Measurements from ENCODE around the gene CSMD2.

The CSMD2 gene

DNA sequence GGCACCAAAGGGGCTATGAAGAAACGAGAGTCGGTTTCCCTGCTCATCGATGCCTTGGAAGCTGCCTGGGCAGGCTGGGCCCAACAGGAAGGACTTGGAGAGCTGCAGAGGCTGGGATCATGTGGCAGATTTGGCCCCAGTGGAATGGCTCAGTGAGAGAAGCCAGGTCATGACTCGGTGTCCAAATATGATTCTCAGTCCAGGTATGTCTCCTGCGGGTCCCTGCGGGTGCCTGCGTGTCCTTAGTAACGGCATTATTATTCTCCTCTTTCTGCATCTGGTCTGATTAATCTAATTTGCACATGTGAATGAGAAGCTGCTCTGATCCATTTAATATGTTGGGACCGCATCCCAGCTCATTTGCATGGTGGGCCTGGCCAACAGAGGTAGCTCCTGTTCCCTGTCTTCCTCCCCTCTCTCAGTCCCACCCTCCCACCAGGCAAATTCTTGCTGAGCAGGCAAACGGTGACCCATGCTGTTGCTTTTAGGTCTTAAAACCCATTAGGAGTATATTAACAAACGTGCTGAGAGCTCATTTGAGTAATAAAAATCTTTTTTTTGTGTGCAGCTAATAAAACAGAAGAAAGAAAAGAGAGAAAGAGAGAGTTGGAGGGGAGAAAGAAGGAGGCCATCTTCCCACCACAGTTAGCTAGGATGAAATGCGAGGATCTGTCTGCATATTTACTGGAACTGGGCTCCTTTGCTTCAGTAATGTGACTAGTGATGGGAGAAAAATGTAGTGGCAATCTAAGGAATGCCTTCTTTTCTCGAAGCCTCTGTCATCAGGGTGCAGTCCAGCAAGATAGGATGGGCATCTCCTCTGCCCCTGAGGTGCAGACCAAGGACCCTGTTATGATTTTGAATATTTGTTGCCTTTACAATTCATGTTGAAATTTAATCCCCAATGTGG is 167.6 kb downstream of the CSMD2 start:
- DNase-seq (ENCODE audit: low spot score), result no peak

DNA sequence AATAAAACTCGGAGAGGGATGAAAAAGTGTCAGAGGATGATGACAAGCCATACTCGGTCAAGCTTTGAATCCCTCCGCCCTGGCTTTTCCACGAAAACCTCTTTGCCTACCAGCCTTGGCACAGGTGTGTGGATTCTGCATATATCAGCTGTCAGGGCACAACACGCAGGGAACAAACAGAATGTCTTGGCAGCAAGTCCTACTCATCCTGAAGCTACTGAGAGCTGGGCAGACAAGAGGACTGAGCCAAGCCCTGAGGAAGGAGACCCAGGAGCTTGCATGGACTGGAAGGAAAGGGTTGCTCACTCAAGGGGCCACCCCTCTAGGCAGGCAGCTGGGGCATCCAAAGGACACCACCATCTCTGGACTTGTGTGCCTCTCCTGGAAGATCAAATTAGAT is 168.7 kb downstream of the CSMD2 start:
- no peak for DNase-seq (ENCODE audit: low spot score)

DNA sequence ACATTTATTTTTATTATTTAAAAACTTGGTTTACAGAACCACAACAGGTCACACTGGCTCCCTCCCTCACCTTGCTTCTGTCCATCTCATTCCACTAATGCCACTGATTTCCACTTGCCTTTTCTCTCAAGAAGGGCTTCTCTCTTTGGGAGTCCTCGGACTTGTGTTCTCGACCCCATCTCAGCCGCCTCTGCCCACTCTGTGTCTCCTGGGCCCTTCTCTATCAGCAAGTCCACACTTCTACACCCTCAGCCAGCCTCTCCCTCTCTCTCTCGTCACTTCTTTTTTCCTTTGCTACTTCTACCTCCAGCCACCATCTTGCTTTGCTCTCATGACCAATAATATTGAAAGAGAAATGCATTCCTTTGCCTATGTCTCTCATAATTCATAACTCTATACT is 171.7 kb downstream of the CSMD2 start:
- DNase-seq (ENCODE audit: low spot score), result no peak

- DNase-seq (ENCODE audit: low spot score), result no peak
Observed at GRCh38 chr1:33990281-33990680, 174.7 kb downstream of the CSMD2 start.

GRCh38 chr1:33988161-33988560 is 176.9 kb downstream of the CSMD2 start:
- DNase-seq (ENCODE audit: low spot score), result no peak

DNA sequence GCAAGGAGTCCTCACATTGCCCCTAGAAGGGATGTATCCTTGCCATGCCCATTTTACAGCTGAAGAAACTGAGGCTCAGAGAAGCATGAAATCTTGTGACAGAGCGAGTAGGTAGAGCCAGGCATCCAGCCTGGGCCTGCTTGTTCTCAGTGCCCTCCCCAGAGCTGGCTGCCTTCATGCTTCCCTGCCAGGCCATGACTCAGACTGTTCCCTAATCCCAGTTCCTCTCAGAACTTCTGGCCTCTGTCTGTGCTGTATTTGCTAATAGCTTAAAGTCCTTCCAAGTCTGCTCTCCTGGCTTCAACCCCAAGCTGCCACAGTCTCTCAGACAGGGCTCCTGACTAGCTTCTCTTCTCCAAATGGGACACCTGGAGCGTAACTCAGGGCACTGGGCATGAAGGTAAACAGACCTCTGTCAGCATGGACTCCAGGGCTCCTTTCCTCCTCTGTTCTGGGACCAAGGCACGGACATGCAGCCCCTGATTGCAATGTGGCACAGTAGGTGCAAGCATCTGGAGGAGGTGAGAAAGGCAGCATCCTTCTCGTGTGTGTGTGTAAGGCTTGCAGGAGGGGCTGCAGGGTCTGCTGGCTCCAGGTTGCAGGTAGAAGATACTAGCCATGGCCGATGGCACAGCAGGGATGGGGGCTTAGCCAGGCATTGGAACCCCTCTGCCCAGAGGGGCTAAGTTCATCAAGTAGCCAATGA is 178.5 kb downstream of the CSMD2 start:
- no peak for DNase-seq (ENCODE audit: low spot score)

- DNase-seq (ENCODE audit: low spot score), result no peak
Observed at GRCh38 chr1:33985656-33986055, 179.4 kb downstream of the CSMD2 start.

DNA sequence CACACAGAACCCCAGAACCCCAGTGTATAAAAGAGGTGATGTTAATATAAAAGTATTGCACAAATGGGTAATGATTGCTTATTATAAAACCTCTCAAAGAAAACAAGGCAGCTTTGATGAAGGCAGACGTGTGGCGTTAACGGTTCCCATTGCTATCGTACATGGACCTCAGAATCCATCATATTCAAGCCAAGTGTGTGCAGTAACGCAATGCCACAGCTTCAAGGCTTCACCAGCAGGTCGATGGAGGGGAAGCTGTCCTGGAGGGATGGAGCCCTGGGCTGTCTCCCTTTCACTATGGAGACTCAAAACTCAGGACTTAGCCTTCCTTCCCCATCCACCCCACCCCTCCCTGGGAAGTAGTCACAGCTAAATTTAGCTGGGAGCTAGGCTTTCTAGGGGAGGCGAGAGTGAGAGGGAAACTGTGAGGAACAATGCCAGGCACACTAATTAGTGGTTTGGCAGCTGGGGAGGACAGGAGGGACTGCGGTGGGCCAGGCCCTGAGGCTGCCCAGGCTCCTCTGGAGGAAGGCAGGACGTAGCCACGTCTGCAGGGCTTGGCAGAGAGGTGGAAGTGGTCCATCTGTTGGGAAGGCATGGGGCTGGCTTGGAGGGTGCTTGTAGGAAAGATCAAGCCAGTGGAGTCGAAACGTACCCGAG is 180.0 kb downstream of the CSMD2 start:
- DNase-seq (ENCODE audit: low spot score), result no peak

GRCh38 chr1:33982419-33982818 is 182.6 kb downstream of the CSMD2 start:
- no peak for DNase-seq (ENCODE audit: low spot score)

GRCh38 chr1:33979341-33979740 is 185.7 kb downstream of the CSMD2 start:
- DNase-seq (ENCODE audit: low spot score), result no peak

DNA sequence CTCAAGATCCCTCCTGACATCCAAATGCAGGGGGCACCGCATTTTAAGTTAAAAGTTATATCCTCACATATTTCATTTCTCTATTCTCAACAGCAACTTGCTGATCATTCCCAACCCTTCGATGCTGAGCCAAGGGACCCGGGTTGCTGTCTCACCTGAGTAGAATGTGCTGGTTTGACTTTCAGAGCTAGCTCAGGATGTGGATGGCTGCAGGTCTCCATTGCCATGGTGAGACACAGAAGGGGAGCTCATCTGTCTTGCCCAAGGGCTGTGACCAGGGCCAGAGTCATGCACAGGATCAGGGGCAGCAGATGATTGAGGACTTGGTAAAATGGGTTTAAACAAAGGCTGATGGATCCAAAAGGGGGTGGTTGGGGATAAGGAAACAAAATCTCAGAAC is 189.1 kb downstream of the CSMD2 start:
- DNase-seq (ENCODE audit: low spot score), result no peak

GRCh38 chr1:33973799-33974545 is 191.1 kb downstream of the CSMD2 start:
- no peak for DNase-seq (ENCODE audit: low spot score)

DNA sequence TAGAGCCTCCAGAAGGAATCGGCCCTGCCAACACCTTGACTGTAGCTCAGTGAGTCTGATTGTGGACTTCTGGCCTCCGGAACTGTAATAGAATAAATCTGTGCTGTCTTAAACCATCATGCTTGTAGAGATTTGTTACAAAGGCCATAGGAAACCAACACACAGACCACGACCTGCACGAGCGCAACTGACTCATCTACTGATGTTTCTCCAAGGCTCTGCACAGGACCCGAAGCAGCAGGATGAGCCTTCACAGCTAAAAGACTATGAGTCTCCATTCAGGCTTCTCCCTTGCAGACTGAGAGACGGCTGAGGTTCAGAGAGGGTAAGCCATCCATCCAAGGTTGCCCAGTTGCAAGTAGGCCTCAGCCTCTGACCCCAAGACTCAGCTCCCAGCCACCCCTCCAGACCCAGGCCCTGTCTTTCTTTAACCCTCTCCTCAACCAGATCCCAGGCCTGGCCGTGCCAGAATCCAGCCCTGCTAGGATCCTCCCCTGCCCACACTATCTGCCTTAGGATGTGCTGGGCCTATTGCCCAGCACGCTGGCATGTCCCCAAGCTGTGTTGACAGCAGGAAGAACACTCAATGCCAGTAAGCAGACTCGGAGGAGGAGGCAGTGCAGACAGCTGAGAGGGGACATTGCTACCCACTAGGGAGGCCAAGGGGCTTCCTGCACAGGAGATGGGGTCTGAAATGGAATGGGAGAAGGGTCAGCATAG is 192.2 kb downstream of the CSMD2 start:
- DNase-seq (ENCODE audit: low spot score), result no peak

DNA sequence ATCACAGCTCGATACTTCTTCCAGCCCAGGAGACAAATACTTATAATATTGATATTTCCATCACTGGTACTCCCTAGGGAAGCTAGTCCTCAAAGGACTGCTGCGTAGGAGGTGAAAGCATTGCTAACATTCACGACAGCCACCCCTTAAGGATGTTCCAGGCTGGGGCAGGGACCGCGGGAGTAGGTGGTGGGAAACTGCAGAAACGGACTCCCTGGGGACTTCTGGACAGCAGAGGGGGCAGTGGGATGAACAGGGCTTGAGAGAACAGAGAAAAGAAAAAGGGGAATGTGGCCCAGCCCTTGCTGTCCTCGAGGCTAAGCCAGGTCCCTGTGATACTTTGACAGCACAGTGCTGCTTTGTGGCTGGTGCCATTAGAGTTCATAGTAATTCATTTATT is 193.1 kb downstream of the CSMD2 start:
- DNase-seq (ENCODE audit: low spot score), result no peak

- no peak for DNase-seq (ENCODE audit: low spot score)
Observed at GRCh38 chr1:33971018-33971710, 193.9 kb downstream of the CSMD2 start.

- no peak for DNase-seq (ENCODE audit: low spot score)
Observed at GRCh38 chr1:33970148-33970825, 194.7 kb downstream of the CSMD2 start.

- no peak for DNase-seq (ENCODE audit: low spot score)
Observed at GRCh38 chr1:33966346-33967141, 198.5 kb downstream of the CSMD2 start.

- DNase-seq (ENCODE audit: low spot score), result no peak
Observed at GRCh38 chr1:33965086-33965485, 199.9 kb downstream of the CSMD2 start.

- DNase-seq (ENCODE audit: low spot score), result no peak
Observed at GRCh38 chr1:33962061-33962460, 203.0 kb downstream of the CSMD2 start.
